Measurements from ENCODE around the gene RELA.

The RELA gene

DNA sequence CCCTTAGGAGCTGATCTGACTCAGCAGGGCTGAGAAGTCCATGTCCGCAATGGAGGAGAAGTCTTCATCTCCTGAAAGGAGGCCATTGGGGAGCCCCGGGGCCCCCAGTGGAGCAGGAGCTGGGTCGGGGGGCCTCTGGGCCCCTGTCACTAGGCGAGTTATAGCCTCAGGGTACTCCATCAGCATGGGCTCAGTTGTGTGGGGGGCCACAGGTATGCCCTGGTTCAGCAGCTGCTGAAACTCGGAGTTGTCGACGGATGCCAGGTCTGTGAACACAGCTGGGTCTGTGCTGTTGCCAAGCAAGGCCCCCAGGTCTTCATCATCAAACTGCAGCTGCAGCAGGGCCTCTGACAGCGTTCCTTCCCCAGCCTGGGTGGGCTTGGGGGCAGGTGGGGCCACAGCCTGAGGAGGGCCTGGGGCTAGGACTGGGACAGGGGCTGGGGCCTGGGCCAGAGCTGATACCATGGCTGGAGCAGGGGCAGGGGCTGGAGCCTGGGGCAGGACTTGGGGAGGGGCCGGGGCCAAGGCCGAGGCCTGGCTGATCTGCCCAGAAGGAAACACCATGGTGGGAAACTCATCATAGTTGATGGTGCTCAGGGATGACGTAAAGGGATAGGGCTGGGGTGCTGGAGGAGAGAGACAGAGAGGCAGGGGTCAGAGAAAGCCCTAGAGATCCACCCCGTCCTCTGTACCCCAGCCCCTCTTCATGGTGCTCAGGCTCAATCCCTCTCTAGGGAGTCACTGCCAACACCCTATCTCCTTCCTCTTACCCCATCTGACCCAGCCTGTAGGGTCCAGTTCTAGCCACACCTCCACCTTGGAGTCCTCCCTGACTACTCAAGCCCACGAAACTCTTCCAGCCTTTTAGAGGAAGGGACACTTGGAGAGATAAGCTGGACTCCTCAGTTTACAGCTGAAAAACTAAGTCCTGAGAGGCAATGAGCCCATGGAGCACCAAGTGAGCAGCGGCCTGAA is 8.1 kb downstream of the RELA start:
- peaks cover 76% of the 10 kb centered on the region for H3K36me3 ChIP-seq (ENCODE audit: control insufficient read depth, insufficient read depth, low read length)

DNA sequence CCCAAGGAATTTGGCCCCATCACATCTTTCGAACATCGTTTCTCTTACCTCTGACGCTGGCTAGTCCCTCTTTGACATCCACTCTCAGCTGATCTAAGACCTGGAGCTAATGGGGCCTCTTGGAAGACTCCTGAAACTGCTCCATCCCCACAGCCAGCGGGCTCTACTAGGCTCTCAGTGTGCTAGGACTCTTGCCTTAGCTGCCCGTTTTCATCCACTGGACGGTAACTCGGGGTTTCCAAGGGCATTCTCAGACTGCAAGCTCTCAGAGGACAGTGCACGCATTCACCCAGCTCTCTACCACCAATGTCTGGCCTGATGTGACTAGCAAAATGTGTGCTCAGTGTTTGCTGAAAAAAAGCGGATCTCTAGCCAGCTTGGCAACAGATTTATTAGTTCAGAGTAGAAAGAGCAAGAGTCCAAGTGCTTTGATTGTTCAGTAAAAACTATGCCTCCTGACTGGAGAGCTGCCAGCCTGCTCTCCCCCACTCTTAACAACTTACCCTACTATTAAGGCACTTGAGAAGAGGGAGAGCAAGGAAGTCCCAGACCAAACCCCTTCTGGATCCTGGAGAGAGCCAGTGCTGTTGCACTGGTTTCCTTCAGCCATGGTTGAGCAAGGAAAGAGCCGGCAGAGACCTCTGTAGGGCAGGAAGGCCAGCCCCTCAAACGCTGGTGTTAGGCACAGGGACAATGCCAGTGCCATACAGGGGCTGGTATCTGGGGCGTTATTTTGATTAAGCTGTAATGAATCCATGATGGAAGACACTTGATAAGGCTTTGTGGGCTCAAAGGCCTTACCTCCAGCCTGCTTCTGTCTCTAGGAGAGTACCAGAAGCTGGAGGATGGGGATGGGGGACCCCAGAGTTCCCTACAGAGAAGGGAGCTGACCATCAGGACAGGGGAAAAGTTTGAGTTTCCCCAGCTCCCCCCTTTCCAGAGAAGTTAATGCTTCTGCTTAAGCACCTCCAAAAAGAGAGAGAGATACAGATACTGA is 9.2 kb downstream of the RELA start:
- Histone ChIP-seq H3K27ac (ENCODE audit: low read depth, low read length, severe bottlenecking) (peak overlapping the region; percentile 98), H3K9me3 (ENCODE audit: control insufficient read depth, low read length) (no peaks in the 10 kb centered on the region), H3K4me3 (ENCODE audit: extremely low read depth, insufficient read depth, low read length, poor library complexity, severe bottlenecking) (peak overlapping the region; percentile 44), H3K4me1 (ENCODE audit: control insufficient read depth, insufficient read depth, low read length, poor library complexity, severe bottlenecking) (peaks cover 11% of the 10 kb centered on the region), H3K36me3 (ENCODE audit: control insufficient read depth, insufficient read depth, low read length) (peaks cover 75% of the 10 kb centered on the region)
- 78 to 88% methylated on average over 11 to 12 of the region's 12 CpGs for WGBS, 2 experiments (ENCODE audit: insufficient coverage in 2 of 2)

More for the DNA sequence above, 8.1 kb downstream of the RELA start:
- 95 to 99% methylated on average over 11 of the region's 14 CpGs for WGBS, 2 experiments (ENCODE audit: insufficient coverage in 2 of 2)
- Histone ChIP-seq H3K9me3 (ENCODE audit: control insufficient read depth, low read length) (no peaks in the 10 kb centered on the region), H3K4me3 (ENCODE audit: extremely low read depth, insufficient read depth, low read length, poor library complexity, severe bottlenecking) (no peak overlapping the region), H3K27ac (ENCODE audit: low read depth, low read length, severe bottlenecking) (peak overlapping the region; percentile 29), H3K4me1 (ENCODE audit: control insufficient read depth, insufficient read depth, low read length, poor library complexity, severe bottlenecking) (peaks cover 11% of the 10 kb centered on the region)

DNA sequence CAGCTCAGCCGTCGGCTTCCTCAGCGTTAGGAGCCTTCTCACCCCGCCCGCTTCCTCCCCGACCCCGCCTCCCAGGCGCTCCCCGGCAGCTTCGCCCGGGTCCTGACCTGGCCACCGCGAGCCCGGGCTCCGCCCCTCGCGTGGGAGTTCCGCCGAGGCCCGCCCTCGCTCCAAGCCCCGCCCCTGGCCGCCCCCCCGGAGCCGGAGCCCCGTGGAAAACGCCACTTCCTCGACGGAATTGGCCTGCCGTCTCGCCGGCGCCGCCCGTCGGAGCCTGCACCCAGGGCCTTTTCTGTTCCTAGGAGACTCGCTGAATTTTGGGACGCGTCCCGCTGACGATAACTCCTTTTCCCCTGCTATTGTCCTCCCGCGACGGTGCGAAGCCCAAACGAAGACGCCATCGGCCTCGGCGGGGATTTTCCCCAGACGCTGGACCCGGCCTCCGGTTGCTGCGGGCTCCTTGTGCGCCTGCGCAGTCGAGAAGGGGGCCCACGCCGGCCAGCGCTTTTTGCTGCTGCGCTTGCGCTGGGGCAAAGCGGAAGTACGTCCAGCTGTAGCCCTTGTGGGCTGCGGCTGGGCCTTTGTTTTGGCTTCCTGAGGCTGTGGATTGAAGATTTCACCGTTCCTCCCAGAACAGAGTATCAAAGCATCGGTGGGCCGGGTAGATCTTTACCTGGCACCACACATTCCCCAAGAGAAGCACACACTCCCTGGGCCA is 10.0 kb downstream of the RELA start:
- no peaks in the 10 kb centered on the region for H3K9me3 ChIP-seq (ENCODE audit: control insufficient read depth, low read length)
- H3K4me1 ChIP-seq (ENCODE audit: control insufficient read depth, insufficient read depth, low read length, poor library complexity, severe bottlenecking), result peaks cover 11% of the 10 kb centered on the region
- H3K27ac ChIP-seq (ENCODE audit: low read depth, low read length, severe bottlenecking), result peak overlapping the region; percentile 98
- peaks cover 66% of the 10 kb centered on the region for H3K36me3 ChIP-seq (ENCODE audit: control insufficient read depth, insufficient read depth, low read length)
- peak overlapping the region; percentile 44 for H3K4me3 ChIP-seq (ENCODE audit: extremely low read depth, insufficient read depth, low read length, poor library complexity, severe bottlenecking)
- WGBS, 2 experiments (ENCODE audit: insufficient coverage in 2 of 2), result 2% methylated on average over 56 to 57 of the region's 68 CpGs

DNA sequence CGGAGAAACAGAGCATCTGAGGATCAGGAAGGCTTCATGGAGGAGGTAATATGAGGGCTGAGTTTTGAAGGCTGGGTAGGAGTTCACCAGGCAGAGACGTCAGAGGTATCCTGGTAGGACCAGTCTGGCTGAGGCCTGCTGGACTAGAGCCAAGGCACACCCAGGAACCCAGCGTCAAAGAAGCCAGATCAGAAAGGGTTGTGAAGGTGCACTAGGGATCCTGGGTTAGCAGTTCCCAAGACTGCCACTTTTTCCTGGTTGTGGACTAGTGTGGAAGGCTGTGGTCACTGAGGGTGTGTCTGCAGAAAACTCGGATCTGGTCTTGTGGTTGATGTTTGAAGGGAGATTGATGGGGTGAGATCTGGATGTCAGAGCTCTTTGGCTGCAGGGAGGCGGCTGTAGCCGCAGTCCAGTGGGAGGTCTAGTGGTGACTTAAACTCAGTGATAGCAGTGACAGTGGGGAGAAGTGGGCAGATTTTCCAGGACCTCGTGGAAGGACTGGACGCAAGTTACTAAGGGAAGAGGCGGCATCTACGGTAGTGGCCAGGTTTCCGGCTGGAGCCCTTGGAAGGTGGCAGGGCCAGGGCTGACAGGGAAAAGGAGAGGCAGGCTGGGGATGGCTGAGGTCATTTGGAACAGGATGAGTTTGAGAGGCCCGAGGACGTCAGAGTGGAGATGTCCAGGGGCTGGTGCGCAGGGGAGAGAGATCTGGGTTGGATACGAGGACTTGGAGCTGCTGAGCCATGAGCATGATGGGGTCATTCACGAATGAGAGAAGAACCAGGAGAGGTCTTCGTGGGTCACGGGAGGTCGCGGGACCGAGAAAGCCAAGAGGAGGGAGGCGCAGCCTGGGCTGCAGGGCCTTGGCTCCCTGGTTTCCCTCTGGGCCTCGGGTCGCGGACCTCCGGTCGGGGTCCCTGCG is 10.9 kb downstream of the RELA start:
- Histone ChIP-seq H3K4me1 (ENCODE audit: control insufficient read depth, insufficient read depth, low read length, poor library complexity, severe bottlenecking) (peaks cover 11% of the 10 kb centered on the region), H3K9me3 (ENCODE audit: control insufficient read depth, low read length) (no peaks in the 10 kb centered on the region), H3K4me3 (ENCODE audit: extremely low read depth, insufficient read depth, low read length, poor library complexity, severe bottlenecking) (peak overlapping the region; percentile 44), H3K27ac (ENCODE audit: low read depth, low read length, severe bottlenecking) (peak overlapping the region; percentile 98), H3K36me3 (ENCODE audit: control insufficient read depth, insufficient read depth, low read length) (peaks cover 58% of the 10 kb centered on the region)
- WGBS, 2 experiments (ENCODE audit: insufficient coverage in 2 of 2), result 48 to 50% methylated on average over 27 to 28 of the region's 28 CpGs

DNA sequence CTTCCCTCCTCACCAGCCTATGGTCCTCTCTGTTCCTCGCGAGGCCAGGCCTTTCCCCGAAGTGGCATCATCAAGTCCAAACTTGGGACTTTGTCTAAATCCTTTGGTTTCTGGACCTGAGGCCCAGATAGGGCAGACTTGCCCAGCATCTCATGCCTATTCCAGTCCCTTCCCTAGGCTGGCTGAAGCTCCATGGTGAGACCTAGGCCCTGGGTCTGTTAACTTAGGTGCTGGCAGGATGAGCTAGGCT is 11.5 kb downstream of the RELA start:
- H3K4me3 ChIP-seq (ENCODE audit: extremely low read depth, insufficient read depth, low read length, poor library complexity, severe bottlenecking), result no peak overlapping the region
- no peak overlapping the region for H3K27ac ChIP-seq (ENCODE audit: low read depth, low read length, severe bottlenecking)
- peaks cover 11% of the 10 kb centered on the region for H3K4me1 ChIP-seq (ENCODE audit: control insufficient read depth, insufficient read depth, low read length, poor library complexity, severe bottlenecking)
- WGBS, 2 experiments (ENCODE audit: insufficient coverage in 2 of 2), result 92 to 100% methylated on average over 2 to 3 of the region's 3 CpGs
- H3K9me3 ChIP-seq (ENCODE audit: control insufficient read depth, low read length), result no peaks in the 10 kb centered on the region
- H3K36me3 ChIP-seq (ENCODE audit: control insufficient read depth, insufficient read depth, low read length), result peaks cover 56% of the 10 kb centered on the region

DNA sequence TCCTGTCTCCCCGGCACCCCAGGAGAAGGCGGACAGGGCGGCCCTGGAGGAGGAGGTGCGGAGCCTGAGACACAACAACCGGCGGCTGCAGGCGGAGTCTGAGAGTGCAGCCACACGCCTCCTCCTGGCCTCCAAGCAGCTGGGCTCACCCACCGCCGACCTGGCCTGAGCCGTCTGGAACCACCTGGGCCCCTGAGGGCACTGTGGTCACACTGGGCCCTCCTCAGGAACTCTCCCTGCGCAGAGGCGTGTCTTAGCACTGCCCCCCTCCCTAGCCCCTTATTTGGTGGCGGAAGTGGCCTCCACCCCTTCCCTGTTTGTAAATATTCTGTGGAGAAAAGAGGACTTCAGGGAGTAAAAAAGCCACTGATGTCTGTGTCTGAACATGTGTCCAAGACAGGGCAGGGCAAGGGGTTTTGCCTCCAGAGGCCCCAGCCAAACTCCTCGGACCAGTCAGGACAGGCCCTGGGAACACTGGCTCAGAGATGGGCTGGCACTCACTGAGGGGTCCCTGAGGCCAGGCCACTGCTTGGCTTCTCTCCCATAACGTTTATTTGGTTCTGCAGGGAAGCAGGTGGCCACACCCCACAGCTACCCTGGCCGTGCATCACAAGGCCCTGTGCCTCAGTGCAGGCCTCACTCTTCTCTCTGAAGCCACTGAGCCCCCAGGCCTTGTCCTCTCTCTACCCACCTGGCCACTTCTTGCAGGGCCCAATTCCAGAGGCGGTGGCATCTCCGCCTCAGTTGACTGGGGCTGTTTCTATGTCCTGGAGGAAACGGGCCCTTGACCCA is 12.0 kb downstream of the RELA start:
- peaks cover 55% of the 10 kb centered on the region for H3K36me3 ChIP-seq (ENCODE audit: control insufficient read depth, insufficient read depth, low read length)
- H3K27ac ChIP-seq (ENCODE audit: low read depth, low read length, severe bottlenecking), result no peak overlapping the region
- H3K4me3 ChIP-seq (ENCODE audit: extremely low read depth, insufficient read depth, low read length, poor library complexity, severe bottlenecking), result no peak overlapping the region
- 87 to 93% methylated on average over 17 to 18 of the region's 20 CpGs for WGBS, 2 experiments (ENCODE audit: insufficient coverage in 2 of 2)
- H3K4me1 ChIP-seq (ENCODE audit: control insufficient read depth, insufficient read depth, low read length, poor library complexity, severe bottlenecking), result peaks cover 11% of the 10 kb centered on the region
- H3K9me3 ChIP-seq (ENCODE audit: control insufficient read depth, low read length), result no peaks in the 10 kb centered on the region

DNA sequence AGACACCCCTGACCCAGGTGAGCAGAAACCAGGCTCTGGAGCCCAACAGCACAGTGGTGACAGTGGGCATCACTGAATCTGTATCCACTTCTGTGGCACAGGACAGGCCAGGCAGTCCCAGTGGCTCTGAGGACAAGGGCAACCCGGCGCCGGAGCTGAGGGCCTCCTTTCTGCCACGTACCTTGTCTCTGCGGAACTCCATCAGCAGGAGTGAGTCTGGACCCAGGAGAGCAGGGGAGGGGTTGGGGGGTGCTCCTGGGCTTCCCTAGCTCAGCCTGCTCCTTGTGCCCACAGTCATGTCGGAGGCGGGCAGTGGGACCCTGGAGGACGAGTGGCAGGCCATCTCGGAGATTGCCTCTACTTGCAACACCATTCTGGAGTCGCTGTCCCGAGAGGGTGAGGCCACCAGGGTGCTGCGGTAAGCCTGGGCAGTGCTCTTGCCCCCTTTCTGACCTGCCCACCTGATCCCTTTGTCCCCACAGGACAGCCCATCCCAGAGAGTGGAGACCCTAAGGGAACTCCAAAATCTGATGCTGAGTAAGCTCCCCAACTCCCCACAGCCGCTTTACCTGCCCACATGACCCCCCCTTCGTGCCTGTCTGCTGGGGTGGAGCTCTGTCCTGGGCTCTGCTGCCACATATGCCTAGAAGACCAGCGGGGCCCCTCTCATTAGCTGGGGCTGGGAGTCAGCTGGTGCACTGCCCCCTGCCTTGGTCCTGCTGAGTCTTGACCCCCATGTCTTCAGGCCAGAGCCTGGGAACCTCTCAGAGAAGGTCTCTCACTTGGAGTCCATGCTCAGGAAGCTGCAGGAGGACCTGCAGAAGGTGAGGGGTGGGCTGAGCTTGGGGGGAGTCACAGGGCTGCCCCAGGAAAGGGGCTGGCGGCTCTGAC is 12.8 kb downstream of the RELA start:
- Histone ChIP-seq H3K4me1 (ENCODE audit: control insufficient read depth, insufficient read depth, low read length, poor library complexity, severe bottlenecking) (peaks cover 13% of the 10 kb centered on the region), H3K36me3 (ENCODE audit: control insufficient read depth, insufficient read depth, low read length) (peaks cover 55% of the 10 kb centered on the region), H3K4me3 (ENCODE audit: extremely low read depth, insufficient read depth, low read length, poor library complexity, severe bottlenecking) (no peak overlapping the region), H3K27ac (ENCODE audit: low read depth, low read length, severe bottlenecking) (no peak overlapping the region), H3K9me3 (ENCODE audit: control insufficient read depth, low read length) (no peaks in the 10 kb centered on the region)
- 94 to 97% methylated on average over 10 to 16 of the region's 16 CpGs for WGBS, 2 experiments (ENCODE audit: insufficient coverage in 2 of 2)

DNA sequence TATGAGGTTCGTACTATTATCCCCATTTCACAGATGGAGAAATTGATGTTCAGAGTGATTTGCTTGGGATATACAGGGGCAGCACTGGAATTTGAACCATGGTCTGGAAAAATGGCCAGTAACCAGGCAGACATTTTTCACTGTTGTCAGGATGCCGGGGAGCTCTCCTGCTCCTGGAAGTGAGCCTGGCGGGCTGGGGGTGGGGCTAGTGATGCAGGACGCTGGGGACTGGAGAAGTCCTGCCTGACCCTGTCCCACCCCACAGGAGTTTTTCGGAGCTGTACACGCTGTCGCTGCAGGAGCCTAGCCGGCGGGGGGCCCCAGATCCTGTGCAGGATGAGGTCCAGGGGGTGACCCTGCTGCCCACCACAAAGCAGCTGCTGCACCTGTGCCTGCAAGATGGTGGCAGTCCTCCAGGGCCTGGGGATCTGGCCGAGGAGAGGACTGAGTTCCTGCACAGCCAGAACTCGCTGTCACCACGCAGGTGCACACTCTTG is 13.7 kb downstream of the RELA start:
- no peak overlapping the region for H3K4me3 ChIP-seq (ENCODE audit: extremely low read depth, insufficient read depth, low read length, poor library complexity, severe bottlenecking)
- WGBS, 2 experiments (ENCODE audit: insufficient coverage in 2 of 2), result 95% methylated on average over 8 to 9 of the region's 12 CpGs
- H3K9me3 ChIP-seq (ENCODE audit: control insufficient read depth, low read length), result no peaks in the 10 kb centered on the region
- H3K4me1 ChIP-seq (ENCODE audit: control insufficient read depth, insufficient read depth, low read length, poor library complexity, severe bottlenecking), result peaks cover 13% of the 10 kb centered on the region
- no peak overlapping the region for H3K27ac ChIP-seq (ENCODE audit: low read depth, low read length, severe bottlenecking)
- peaks cover 55% of the 10 kb centered on the region for H3K36me3 ChIP-seq (ENCODE audit: control insufficient read depth, insufficient read depth, low read length)
